ENCODE data around the gene CHCHD10. TPM values are rescaled to one million over a fixed set of nuclear protein-coding genes. Genes with fewer than 3 reads are reported as not detected.

CHCHD10 gene
- total and polyA plus RNA-seq, 2 of the 13 experiments (the other 11 are each of a cell fraction or from before 2014, with no cell fraction given) = 37.0 to 62.8 TPM

- CTCF ChIA-PET (ENCODE audit: low intra/inter-chr PET ratio, low total read pairs) = no interaction called here
- H3K4me1 ChIP-seq (ENCODE audit: insufficient read depth, low read length) = peaks cover 11% of the 10 kb centered on the region
- H3K27ac ChIP-seq (ENCODE audit: extremely low read length, insufficient read depth, low read length) = no peak overlapping the region
- H4K20me1 ChIP-seq (ENCODE audit: insufficient read depth, low read length) = no peaks in the 10 kb centered on the region
- H3K36me3 ChIP-seq (replicated peaks in 1 of 2; ENCODE audit: control insufficient read depth in 1 of 2, insufficient read depth in 2 of 2, low read length in 2 of 2) = peaks cover 34 to 67% of the 10 kb centered on the region in 2 experiments
- no peak for FAIRE-seq
- WGBS (ENCODE audit: low lambda C conversion rate) = 95% methylated on average over 9 of the region's 11 CpGs
- no peaks in the 10 kb centered on the region for H3K9me3 ChIP-seq (ENCODE audit: low read length)
- no peaks in the 10 kb centered on the region for H3K79me2 ChIP-seq (ENCODE audit: insufficient read depth, low read length)
- H3K9ac ChIP-seq (ENCODE audit: insufficient read depth, low read depth, low read length) = no peak overlapping the region
- H3K27me3 ChIP-seq (ENCODE audit: control insufficient read depth in 1 of 2, insufficient read depth in 2 of 2, low read length in 2 of 2) = no peaks in the 10 kb centered on the region
- no peak overlapping the region for H3K4me2 ChIP-seq (ENCODE audit: low read depth, low read length)
- in situ Hi-C loops (cut with HindIII; ENCODE audit: extremely low pct_ligation_motif_present, low pct_unique_long_range_greater_than_20kb) (no loop called here), intact Hi-C loops (cut with micrococcal nuclease; ENCODE audit: unreplicated experiment) (no loop called here)
- H3K4me3 ChIP-seq (replicated peaks in 1 of 3; ENCODE audit: insufficient read depth in 1 of 3, low read depth in 2 of 3, low read length in 3 of 3) = no peak overlapping the region
- POLR2A ChIA-PET = no interaction called here
- no TSS peak for BruUV-seq (replicated peaks)
- DNase-seq (ENCODE audit: low spot score) = no peak
- no peak for ATAC-seq
- no peak overlapping the region for H2AFZ ChIP-seq (ENCODE audit: low read length)
- TF ChIP-seq ZNF770 (CRISPR knock-in tag; IDR thresholded peaks at IDR 0.05) (no peak), ZNF234 (CRISPR knock-in tag; conservative IDR thresholded peaks at IDR 0.05) (no peak), GATAD1 (CRISPR knock-in tag; IDR thresholded peaks at IDR 0.05) (no peak), MTA1 (CRISPR knock-in tag; IDR thresholded peaks at IDR 0.05; ENCODE audit: borderline replicate concordance) (no peak), ZNF766 (CRISPR knock-in tag; IDR thresholded peaks at IDR 0.05; ENCODE audit: borderline replicate concordance) (no peak), ZMYM3 (CRISPR knock-in tag; IDR thresholded peaks at IDR 0.05) (no peak), JDP2 (CRISPR knock-in tag; IDR thresholded peaks at IDR 0.05; ENCODE audit: borderline replicate concordance) (no peak), FOXO1 (CRISPR knock-in tag; IDR thresholded peaks at IDR 0.05) (no peak), MAX (IDR thresholded peaks at IDR 0.05) (no peak), ZSCAN12 (CRISPR knock-in tag; IDR thresholded peaks at IDR 0.05) (no peak), ZSCAN5A (CRISPR knock-in tag; IDR thresholded peaks at IDR 0.05; ENCODE audit: borderline replicate concordance) (no peak), STAT5B (CRISPR knock-in tag; IDR thresholded peaks at IDR 0.05) (no peak), ZZZ3 (CRISPR knock-in tag; IDR thresholded peaks at IDR 0.05; ENCODE audit: borderline replicate concordance) (no peak), ATRX (CRISPR knock-in tag; IDR thresholded peaks at IDR 0.05; ENCODE audit: borderline replicate concordance) (no peak), ZNF746 (CRISPR knock-in tag; IDR thresholded peaks at IDR 0.05) (no peak), SMC3 (IDR thresholded peaks at IDR 0.05; ENCODE audit: low read length) (no peak), REST (IDR thresholded peaks at IDR 0.05; ENCODE audit: borderline replicate concordance in 1 of 2, low read depth in 1 of 2, low read length in 2 of 2) (no peak), ZNF772 (CRISPR knock-in tag; IDR thresholded peaks at IDR 0.05) (no peak)
Measured at GRCh38 chr22:23801238-23801821, 33.6 kb upstream of the CHCHD10 start.
